ENCODE results near the gene MPEG1. TPM values are rescaled to one million over a fixed set of nuclear protein-coding genes. Genes with fewer than 3 reads are reported as not detected.

Gene MPEG1
- total RNA-seq, 1 experiment from 2014 or later, result not detected

DNA sequence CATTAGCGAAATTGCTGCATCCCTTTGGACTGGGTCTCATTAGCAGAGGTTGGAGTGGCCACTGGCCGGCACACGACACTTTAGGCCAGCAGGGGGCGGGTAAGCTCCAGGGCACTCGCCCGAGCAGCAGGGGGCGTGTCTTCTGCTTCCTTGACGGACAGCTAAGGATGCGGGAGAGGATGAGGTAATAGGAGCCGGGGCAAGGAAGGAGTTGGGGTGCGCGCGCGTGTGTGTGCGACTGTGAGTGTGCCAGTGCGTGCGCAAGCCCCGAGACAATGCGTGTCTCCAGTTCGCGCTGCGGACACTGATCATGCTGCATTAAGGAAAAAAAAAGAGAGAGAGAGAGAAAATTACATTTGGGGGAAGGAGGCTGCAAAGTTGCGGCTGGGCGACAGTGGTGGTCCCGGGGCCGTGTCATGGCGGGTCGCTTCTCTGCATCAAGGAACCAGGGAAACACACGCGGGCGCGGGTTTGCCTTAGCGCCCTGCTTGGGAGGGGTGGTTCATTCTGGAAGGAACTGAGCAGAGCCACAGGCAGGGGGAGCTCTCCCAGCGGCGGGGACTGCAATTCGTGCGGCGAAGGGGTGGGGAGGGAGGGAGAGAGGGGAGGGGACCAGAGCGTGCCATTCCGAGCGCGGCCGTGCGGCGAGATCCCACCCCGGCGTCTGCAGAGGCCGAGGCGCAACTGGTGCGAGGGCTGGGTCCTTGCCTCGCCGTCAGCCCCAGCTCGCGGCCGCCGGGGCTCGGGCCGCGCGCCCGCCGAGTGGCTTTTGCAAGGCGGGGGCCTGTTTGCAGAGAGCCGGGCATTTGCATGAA, 41.0 kb downstream of the MPEG1 start, which contains the start of gene DTX4:
Gene DTX4 (plus strand): TSS at position 625 of the 815 bp plus-strand sequence. CDS start 464 bp downstream, outside the sequence.
- peak; percentile 90 for DNase-seq (ENCODE audit: low spot score)

GRCh38 chr11:59164028-59164427, 48.7 kb downstream of the MPEG1 start:
- no peak for DNase-seq (ENCODE audit: low spot score)

Other genes with a start within 250 kb of the MPEG1 start
- gene GLYATL1B, start 126.6 kb downstream of the MPEG1 start, total RNA-seq (2014; rRNA removed; shearing (Covaris generic)), result not detected in 2 replicates
- 19.9 and 29.0 TPM in 2 replicates for gene FAM111B, start 105.7 kb downstream of the MPEG1 start, total RNA-seq (2014; rRNA removed; shearing (Covaris generic))
- gene FAM111A, start 70.1 kb downstream of the MPEG1 start, total RNA-seq (2014; rRNA removed; shearing (Covaris generic)), result 84.4 and 95.2 TPM in 2 replicates
- 0.58 and 1.6 TPM in 2 replicates for gene DTX4, start 40.8 kb downstream of the MPEG1 start, total RNA-seq (2014; rRNA removed; shearing (Covaris generic))
- gene OR5AN1, start 146.0 kb upstream of the MPEG1 start, total RNA-seq (2014; rRNA removed; shearing (Covaris generic)), result not detected in 2 replicates
- gene OR5A2, start 213.5 kb upstream of the MPEG1 start, total RNA-seq (2014; rRNA removed; shearing (Covaris generic)), result not detected in 2 replicates
- not detected in 2 replicates for gene OR5A1, start 223.5 kb upstream of the MPEG1 start, total RNA-seq (2014; rRNA removed; shearing (Covaris generic))
- gene OR4D6, start 244.0 kb upstream of the MPEG1 start, total RNA-seq (2014; rRNA removed; shearing (Covaris generic)), result not detected in 2 replicates